IPS-11a (cell line): ENCODE results near the gene TSPAN7.

Experiments used
- H3K4me3 ChIP-seq: one replicate; pipeline ENCODE4 v1.5.1; 2013; ENCODE audit warnings: low read depth, low read length, control low read depth

The TSPAN7 gene, protein sequence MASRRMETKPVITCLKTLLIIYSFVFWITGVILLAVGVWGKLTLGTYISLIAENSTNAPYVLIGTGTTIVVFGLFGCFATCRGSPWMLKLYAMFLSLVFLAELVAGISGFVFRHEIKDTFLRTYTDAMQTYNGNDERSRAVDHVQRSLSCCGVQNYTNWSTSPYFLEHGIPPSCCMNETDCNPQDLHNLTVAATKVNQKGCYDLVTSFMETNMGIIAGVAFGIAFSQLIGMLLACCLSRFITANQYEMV

DNA sequence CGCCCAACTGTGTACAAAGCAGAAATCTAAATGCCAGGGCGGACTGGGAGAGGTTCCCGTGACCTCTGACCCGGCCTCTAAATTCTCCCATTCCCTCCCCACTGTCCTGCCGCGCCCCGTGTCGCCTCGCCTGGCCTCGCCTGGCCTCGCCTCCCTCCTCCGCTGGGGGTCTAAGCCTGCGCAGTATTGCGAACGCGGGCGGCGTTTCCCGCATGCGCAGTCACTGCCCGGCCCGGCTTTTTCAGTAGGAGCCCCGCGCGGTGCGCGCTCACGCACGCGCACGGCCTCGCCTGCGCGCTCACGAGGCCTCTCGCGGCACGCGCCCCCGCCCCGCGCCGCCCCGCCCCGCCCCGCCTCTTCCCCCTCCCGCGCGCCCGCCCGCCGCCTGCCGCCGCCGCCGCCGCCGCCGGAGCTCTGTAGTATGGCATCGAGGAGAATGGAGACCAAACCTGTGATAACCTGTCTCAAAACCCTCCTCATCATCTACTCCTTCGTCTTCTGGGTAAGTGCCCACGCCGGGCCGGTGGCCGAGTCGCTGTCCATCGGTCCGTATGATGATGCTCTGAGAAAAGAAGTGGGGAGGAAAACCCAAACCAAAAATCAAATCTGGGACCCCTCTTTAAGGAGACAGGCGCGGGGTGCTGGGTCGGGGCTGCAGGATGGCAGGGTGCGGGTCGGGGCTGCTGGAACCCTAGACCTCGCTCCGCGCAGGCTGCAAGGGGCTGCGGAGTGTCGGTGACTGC is at the start of gene TSPAN7:
TSPAN7 (plus strand) TSS at position 417 of the 743 bp plus-strand sequence; CDS start at position 422, 5 bp downstream.
- H3K4me3 ChIP-seq: peak within 1 kb of the TSS; percentile 43

DNA sequence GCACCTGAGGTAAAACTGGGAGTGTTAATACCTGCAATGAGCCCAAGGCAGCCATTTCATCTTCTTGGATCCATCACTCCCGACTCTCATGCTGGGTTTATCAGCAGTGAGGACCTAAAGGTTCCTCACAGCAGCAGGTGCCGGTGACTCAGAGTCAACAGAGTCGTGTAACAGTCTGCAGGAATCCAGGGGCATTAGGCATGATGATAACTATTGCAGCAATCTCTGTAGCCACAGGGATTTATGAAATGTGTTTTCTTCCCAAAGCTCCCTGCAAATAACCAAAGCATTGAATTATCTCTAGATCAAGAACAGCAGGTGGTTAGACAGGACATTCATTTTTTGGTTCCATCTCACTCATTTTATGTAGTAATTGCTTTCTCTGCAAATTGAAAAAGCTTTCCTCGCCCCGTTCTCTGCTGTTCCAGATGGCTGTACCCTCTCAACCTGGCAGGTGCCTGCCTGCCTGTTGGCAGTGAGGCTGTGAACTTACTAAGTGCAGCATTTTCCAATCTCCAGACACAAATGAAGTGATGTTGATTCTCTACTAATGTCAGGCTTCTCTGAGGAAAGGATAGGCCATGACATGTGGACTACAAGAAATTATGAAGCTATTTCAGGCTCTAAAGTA is 48.1 kb upstream of the TSPAN7 start:
- H3K4me3 ChIP-seq: no peak overlapping the region

DNA sequence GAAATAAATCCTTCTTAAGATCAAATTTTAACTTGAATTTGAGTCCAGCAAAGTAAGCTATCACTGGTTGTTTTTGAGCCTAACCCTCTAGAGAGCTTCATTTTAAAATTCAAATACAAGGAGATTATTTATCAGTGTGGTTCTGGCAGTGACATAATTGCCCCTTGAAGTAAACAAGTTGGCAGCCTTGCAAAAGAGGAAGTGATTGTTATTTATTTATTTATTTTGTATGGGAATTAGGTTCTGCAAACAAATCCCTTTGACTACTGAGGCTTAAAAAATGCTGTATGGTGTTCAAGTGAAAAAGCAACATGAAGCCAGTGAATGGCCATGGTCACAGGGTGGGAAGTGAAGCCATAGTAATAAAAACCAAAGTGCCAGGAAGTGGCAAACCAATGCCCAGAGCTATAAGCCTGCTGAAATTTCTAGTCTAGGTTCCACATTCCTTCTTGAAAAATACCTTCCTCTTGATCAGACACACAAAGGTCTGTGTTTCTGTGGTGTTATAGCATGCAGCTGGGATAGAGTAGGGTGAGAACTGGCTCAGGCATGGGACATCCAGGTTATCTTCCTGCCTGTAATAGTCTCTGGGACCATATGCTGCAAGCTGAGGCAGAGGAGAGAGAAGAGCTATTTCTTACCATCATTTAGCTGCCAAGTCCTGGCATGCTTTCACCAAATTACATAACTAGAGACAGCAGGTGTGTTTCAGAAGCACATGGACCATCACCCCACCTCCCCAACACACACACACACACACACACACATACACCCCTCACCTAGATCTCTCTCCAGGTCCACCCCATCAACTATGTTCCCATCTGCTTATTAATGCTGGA is 47.1 kb upstream of the TSPAN7 start:
- H3K4me3 ChIP-seq: no peak overlapping the region

DNA sequence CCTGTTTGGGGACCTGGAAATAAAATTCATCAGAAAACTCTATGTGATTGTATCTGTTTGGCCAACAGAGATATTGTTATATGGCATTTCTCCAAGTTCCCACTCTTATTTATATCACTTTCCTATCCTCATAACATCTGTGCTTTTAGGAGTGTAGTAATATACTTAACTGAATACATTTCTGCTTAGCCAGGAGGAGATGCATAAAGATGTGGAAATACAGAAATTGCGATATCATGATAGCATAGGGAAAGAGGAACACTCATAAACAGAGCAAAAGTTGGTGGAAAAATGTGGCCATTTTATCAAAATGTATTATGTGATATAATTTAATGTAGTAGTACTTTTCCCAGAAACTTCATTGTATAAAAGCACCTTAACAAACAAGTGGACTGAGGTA is 46.1 kb upstream of the TSPAN7 start:
- H3K4me3 ChIP-seq: no peak overlapping the region

DNA sequence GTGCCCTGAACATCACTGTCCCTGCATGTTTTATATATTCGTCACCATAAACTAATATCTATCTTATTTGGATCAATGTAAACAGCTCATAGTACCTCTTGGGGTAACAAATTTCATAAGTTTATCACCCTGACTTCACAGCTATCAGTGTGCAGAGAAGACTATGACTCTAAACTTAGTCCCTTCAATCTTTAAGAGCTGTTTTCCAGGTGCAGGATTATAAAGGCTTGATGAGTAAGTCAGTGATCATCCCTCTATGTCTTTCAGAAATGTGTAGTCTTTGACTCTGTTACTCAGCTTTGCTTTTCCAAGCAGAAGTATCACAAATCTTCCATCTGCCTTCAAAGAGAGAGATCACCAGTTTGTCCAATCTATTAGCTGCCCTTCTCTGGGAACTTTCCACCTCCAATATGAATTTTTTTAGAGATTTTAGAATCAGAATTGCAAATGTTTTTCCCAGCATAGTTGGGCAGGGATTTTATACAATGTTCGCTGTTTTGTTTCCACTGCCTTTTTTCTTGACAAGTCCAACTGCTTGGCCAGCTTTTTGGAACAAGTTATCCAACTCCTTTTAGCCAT is 45.1 kb upstream of the TSPAN7 start:
- no peak overlapping the region for H3K4me3 ChIP-seq

DNA sequence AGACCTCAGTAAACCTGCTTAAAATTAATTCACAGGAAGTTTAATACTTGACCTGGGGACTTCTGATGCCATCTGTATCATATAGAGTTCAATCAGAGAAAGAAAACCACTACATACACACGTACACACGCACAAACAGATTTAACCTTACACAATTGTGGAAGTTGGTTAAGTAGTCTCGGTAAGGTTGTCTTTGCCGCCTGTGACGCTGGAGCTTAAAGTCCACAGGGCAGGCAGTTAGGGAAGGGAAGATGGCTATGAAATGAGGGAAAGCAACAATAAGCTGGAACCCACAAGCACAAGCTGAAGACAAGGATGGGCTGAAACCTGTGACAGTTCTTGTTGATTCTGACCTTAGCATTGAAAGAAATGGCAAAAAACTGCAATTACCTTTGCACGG is 41.7 kb upstream of the TSPAN7 start:
- no peak overlapping the region for H3K4me3 ChIP-seq

DNA sequence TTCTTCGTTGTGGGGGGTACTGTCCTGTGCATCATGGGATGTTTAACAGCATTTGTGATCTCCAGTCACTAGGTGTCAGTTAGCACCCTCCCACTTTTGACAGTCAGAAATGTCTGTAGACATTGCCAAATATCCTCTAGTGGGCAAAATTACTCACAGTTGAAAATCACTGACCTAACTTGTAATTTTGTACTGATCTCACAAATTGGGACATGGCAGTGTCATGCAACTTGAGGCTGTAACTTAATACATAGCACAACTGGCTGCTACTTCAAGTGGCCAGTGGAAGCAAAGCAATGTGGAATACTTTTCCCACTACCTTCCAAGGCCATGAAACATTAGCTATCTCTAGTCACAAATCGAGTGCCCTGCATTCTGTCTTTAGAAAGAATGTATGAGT is 23.2 kb upstream of the TSPAN7 start:
- H3K4me3 ChIP-seq: no peak overlapping the region

DNA sequence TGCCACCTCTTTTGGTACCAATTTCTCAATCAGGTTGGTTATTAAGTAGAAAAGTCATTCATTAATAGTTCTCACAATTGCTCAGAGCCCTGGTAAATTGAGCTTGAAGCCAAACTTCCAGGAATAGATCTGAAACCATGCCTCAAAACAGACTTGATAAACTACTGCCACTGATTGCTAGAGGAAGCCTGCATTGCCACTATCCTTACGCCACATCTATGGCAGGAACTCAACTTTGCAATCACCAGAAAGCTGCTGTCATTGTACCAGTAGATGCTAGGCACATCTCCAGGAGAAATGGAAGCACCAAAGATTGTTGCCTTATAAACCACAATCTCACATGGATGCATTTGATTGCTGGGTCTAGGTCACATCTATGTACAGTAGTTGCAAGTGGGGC is 21.6 kb upstream of the TSPAN7 start:
- no peak overlapping the region for H3K4me3 ChIP-seq

DNA sequence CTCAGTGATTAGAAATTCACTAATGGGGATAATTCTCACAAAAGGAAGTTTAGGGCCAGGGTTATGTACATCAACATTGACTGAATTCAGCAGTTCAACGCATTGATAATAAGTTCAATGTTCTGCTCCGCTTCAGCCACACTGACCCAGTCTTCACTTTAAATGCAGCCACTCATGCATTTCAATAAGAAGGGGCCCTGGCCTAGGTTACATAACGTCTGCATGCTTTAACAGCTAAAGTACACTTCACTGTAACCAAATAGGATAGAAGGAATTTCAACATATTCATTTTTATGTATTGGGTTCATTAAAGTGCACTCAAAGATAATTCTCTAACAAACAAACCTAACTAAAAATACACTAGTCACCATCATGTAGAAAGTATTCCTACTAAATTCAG is 12.8 kb upstream of the TSPAN7 start:
- no peak overlapping the region for H3K4me3 ChIP-seq

DNA sequence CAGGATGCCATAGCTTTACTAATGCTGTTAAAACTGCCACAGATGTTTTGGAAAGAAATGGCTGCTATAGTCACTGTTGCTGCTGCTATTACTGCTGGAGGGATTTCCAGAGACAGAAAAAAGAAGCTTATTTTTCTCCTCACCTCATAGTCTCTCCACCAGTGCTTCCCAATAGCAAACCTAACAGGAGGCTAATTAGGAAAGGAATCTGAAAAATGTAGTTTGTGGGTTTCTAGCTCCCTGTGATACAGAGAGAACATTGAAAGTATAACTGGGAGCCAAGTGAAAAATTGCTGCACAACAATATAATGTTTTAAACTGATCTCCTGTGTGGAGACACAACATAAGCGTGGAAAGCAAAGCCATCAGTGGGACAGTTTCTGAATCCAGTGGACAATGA is 8.6 kb upstream of the TSPAN7 start:
- no peak overlapping the region for H3K4me3 ChIP-seq

DNA sequence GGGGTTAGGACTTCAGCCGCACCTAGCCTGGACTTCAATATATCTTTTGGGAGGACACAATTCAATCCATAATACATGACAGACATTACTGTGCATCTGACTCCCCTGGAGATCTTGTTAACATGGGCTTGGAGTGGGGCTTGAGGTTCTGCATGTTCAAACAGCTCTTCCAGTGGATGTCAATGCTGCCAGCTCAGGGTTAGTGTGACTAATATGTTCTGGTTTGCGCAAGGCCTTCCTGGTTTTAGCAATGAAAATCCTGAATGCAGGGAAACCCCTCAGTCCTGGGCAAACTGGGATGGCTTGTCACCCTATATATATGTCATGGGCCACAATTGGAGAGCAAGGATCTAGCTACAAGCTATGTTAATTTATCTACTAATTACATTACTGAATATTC is 2.7 kb upstream of the TSPAN7 start:
- H3K4me3 ChIP-seq: no peak overlapping the region

DNA sequence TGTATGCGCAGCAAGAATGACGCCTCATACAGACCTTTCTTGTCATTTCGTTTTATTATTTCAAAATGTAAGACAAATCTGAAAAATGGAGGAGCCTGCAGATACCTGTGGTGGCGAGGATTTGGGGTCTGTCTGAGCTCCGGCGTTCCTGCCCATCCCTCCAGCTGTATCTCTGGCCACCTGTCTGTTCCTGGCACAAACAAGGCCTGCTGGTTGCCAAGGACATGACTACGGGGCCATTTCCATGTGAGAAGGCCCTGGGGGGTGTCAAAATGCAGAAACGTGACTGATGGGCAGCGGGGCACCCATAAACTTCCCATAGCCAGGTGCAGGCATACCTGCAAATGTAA is 591 bp upstream of the TSPAN7 start:
- peak overlapping the region; percentile 17 for H3K4me3 ChIP-seq

DNA sequence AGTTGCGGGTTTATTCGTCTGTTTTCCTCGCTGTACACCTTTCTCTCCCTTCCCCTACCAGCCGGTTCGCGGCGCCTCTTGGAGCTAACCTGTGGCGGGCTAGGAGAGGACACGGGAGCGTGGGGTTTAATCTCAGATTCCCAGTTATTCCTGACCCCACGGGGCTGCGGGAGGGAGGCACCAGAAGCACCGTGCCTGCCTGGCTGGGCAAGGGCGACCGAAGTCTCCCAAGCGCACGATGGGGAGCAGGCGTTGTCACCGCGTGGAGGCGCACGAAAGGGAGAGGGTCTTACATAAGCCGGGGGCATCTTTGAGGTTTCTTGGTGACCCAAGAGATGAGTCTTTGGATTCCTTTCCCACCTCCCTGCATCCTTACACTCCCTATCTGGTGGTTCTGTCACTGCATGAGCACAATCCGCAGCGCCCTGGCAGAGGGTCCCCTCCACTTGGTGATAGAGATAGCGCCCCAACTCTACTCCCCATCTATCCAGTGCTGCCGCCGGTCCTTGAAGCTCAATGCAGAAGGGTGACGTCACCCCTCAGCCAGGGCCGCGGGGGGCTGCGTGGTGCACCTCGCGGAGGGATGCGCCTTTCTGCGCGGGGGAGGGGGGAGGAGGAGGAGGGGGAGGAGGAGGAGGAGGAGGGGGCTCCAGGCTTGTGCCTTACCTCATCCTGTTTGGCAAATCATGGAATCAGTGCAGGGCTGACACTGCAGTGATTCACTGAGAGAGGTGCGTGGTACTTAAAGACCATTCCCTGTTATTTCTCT is 793 bp downstream of the TSPAN7 start:
- H3K4me3 ChIP-seq: peak overlapping the region; percentile 43

DNA sequence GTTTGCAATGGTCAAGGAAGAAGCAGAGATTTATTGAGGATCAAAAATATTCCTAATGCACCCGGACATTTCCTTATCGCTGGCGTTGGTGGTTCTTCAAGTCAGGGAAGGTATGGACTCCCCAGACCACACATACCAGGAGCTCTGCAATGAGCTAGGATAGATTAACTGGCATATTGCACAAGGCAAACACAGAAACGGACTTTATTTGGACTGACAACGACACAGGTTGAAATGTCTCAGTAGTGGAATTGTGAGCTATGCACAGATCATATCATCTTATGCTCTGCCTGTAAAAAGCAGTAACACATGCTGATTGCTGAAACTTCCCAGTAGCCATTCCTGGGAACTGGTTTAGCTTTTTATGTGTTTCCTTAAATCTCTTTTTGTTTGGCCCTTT is 1.7 kb downstream of the TSPAN7 start:
- no peak overlapping the region for H3K4me3 ChIP-seq

DNA sequence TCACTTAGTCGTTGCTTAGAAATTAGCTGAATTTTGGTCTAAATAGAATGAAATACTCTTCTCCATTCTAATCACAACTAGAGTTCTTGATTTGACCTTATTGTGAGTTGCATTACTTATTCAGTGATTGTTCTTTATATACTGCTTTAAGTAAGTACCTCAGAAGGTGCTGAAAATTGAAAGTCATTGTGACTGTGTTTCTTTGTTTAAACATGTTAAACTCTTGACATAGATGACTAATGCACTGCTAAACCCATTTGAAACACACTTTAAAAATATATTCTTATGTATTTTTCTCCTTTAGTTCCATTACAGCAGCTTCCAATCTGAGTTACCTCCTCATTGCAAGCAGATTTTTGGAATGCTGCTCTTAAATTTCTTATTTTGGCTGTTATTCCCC is 9.1 kb downstream of the TSPAN7 start:
- H3K4me3 ChIP-seq: no peak overlapping the region

DNA sequence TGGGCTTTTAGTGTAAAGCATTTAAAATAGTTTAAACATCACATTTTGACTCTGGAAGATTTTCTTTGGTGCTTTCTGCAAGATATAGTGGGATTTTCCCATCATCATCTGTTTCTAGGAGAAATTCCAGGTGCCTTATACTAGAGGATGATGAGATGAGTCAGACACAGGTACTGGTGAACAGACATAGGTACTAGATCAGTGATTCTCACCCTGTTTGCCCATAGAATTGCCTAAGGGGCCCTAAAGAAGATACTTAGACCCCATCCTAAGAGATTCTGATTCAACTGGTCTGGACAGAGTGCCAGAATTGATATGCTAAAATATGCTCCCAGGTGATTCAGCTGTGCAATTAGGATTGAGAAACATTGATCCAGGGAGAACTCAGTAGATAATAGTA is 9.7 kb downstream of the TSPAN7 start:
- H3K4me3 ChIP-seq: no peak overlapping the region

DNA sequence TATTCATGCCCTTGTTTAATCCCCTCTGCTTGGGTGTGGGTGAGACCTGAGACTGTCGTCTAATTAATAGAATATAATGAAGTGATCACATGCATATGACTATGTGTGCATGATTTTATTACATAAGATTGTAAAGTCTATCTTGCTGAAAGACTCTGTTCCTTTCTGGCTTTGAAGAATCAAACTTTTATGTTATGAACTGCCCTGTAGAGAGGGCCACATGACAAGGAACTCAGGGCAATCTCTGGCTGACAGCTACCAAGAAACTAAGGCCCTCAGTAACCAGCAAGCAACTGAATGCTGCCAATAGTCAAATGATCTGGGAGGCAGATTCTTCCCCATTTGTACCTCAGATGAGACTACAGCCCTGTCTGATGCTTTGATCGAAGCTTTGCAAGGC is 13.5 kb downstream of the TSPAN7 start:
- H3K4me3 ChIP-seq: no peak overlapping the region

DNA sequence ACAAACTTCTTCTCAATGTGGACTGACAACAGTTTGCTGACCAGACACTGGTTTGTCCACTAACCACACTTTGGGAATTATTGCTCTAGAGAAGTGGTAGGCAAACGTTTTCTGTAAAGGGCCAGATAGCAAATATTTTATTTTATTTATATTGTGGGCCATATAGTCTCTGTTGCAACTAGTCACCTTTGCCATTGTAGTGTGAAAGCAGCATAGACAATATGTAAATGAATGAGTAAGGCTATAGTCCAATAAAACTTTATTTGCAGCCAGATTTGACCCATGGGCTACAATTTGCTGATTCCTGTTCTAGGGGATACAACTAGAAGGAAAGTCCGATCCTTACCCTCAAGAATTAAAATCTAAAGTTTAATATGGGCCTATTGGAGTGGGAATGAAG is 14.5 kb downstream of the TSPAN7 start:
- no peak overlapping the region for H3K4me3 ChIP-seq

DNA sequence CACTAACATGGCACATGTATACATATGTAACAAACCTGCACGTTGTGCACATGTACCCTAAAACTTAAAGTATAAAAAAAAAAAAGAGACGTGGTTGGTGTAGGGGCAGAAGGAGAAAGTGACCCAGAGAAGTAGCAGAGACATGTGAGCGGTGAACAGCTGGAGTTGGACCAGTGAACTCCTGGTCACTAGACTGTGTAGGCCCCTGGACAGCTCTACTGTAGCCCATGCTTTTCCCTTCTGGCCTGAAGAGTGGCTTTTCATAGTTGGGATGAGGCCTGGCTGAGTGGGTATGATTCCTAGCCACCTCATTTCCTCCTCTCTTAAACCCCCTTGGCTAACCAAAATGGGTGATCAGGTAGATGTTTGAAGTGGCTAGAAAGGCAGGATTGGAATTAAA is 16.4 kb downstream of the TSPAN7 start:
- H3K4me3 ChIP-seq: no peak overlapping the region

DNA sequence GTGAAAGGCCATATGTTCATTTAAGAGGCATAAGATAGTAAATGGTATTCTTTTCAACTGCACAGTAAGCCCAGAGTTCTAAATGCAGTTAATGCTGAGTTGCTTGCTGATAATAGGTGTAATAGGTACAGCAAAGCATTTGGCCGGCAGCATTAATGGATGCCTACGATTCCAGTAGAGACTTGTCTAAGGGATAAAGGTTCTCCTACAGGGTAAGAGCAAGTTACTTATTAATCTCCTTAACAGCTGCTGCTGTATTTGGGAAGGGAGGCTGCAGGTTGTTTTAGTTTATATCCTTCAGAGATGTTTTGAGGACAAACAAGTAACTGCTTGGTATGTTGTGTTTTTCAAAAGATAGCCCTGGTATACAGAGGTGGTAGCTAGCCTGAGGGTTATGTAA is 16.8 kb downstream of the TSPAN7 start:
- no peak overlapping the region for H3K4me3 ChIP-seq
